ENCODE data around the gene DHX16. TPM values are rescaled to one million over a fixed set of nuclear protein-coding genes. Genes with fewer than 3 reads are reported as not detected.

The DHX16 gene
- total RNA-seq, 1 experiment from 2014 or later, result 34.8 TPM

DNA sequence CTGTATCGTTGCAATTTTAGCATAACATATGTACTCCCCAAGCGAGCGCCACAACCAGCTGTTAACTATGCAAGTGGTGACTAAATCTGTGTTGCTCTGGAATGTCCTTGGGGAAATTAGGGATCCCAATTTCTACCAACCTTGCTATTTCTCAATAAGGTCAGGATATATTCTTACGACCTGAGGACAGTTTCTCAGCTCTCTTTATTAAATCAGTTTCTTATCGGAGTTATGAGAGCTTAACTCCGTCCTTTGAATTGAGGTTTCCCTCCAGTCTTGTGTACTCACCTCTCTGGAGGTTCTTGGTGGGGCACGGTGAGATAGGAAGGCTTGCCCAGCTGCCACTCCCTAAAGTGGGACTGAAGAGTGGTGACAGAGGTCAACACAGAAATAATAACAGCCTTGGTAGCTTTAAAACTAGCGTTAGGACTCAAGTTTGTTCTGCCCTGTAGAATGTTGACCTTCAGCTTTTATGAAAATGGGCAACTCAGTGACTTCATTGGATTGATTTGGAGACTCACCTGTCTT, 54.5 kb downstream of the DHX16 start:
- no peak for DNase-seq
- peak overlapping the region; percentile 53 for H3K4me2 ChIP-seq (ENCODE audit: insufficient read depth, insufficient read length, low read length)
- peak overlapping the region in 2 of 3 experiments; percentile 90 to 100; a peak in 5 of 7 replicates for H3K27ac Mint-ChIP-seq
- no peak overlapping the region for H3K18ac ChIP-seq (ENCODE audit: insufficient read length, low read depth, low read length)
- TF ChIP-seq, protein P1, sequence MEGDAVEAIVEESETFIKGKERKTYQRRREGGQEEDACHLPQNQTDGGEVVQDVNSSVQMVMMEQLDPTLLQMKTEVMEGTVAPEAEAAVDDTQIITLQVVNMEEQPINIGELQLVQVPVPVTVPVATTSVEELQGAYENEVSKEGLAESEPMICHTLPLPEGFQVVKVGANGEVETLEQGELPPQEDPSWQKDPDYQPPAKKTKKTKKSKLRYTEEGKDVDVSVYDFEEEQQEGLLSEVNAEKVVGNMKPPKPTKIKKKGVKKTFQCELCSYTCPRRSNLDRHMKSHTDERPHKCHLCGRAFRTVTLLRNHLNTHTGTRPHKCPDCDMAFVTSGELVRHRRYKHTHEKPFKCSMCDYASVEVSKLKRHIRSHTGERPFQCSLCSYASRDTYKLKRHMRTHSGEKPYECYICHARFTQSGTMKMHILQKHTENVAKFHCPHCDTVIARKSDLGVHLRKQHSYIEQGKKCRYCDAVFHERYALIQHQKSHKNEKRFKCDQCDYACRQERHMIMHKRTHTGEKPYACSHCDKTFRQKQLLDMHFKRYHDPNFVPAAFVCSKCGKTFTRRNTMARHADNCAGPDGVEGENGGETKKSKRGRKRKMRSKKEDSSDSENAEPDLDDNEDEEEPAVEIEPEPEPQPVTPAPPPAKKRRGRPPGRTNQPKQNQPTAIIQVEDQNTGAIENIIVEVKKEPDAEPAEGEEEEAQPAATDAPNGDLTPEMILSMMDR (conservative IDR thresholded peaks at IDR 0.05), result no peak
- H2BK15ac ChIP-seq (ENCODE audit: low read depth, low read length), result no peak overlapping the region
- H3K79me2 ChIP-seq (ENCODE audit: insufficient read depth, low read length), result peaks cover 2% of the 10 kb centered on the region; the same call in 1 of the 2 replicates
- no peak overlapping the region for H4K8ac ChIP-seq (replicated peaks; ENCODE audit: insufficient read length, low read depth, low read length)
- no peak overlapping the region for H2AK5ac ChIP-seq (ENCODE audit: insufficient read length, low read length)
- H3K27me3 ChIP-seq (ENCODE audit: insufficient read depth, low read length), result no peaks in the 10 kb centered on the region
- peak overlapping the region; percentile 92 to 97 for H3K4me3 Mint-ChIP-seq
- no peak overlapping the region for H3K4ac ChIP-seq (ENCODE audit: low read depth, low read length)
- no peak overlapping the region for H2BK20ac ChIP-seq (ENCODE audit: low read depth, low read length, poor library complexity, severe bottlenecking)
- H2BK120ac ChIP-seq (ENCODE audit: low read depth, low read length, poor library complexity, severe bottlenecking), result no peak overlapping the region
- no peaks in the 10 kb centered on the region for H3K9me3 ChIP-seq (ENCODE audit: control insufficient read depth, low read depth, low read length)
- H3K27ac ChIP-seq (ENCODE audit: insufficient read length, low read depth, low read length), result no peak overlapping the region
- H3K23me2 ChIP-seq (ENCODE audit: insufficient read length, low read depth, low read length, poor library complexity, severe bottlenecking), result peaks cover 21% of the 10 kb centered on the region
- no peak overlapping the region for H3K56ac ChIP-seq (ENCODE audit: insufficient read length, low read depth, low read length)
- WGBS (ENCODE audit: extremely low coverage, insufficient read length, low lambda C conversion rate), result no CpG with 5 or more reads among the region's 8 CpGs
- H3T11ph ChIP-seq (ENCODE audit: low read length), result no peak overlapping the region
- H2AFZ ChIP-seq (ENCODE audit: low read length), result no peak overlapping the region
- no peak overlapping the region for H2BK5ac ChIP-seq (ENCODE audit: insufficient read length, low read length)
- H3K9me3 Mint-ChIP-seq, result peaks cover 8 to 12% of the 10 kb centered on the region in 2 experiments; a peak in 3 of 5 replicates
- no peak overlapping the region for H3K14ac ChIP-seq (ENCODE audit: insufficient read depth, low read length)
- no peaks in the 10 kb centered on the region; the same call in 1 of the 2 replicates for H3K27me3 Mint-ChIP-seq (ENCODE audit: low read depth)
- no peak overlapping the region for H3K23ac ChIP-seq (ENCODE audit: insufficient read length, low read depth, low read length)
- H3K79me1 ChIP-seq (ENCODE audit: insufficient read depth, low read depth, low read length, poor library complexity, severe bottlenecking), result peaks cover 4% of the 10 kb centered on the region
- no peaks in the 10 kb centered on the region for H4K20me1 ChIP-seq (ENCODE audit: control insufficient read depth, insufficient read depth, insufficient read length)
- peak overlapping the region; percentile 72 for H3K9ac ChIP-seq (ENCODE audit: extremely low read depth, insufficient read length, low read length)
- peaks cover 4% of the 10 kb centered on the region; the same call in 1 of the 2 replicates for H3K4me1 ChIP-seq (ENCODE audit: insufficient read depth, low read length)
- no peak overlapping the region for H2BK12ac ChIP-seq (ENCODE audit: insufficient read length, low read depth, low read length)
- peaks cover 22 to 23% of the 10 kb centered on the region in 2 experiments for H3K4me1 Mint-ChIP-seq
- H4K5ac ChIP-seq (ENCODE audit: insufficient read length, low read depth, low read length), result no peak overlapping the region
- H3K36me3 Mint-ChIP-seq (ENCODE audit: insufficient read depth in 1 of 3, low read depth in 3 of 3), result peaks cover 38 to 66% (median 56%) of the 10 kb centered on the region in 3 experiments
- H4K91ac ChIP-seq (ENCODE audit: insufficient read length, low read depth, low read length), result no peak overlapping the region

Data from H9 (cell line).